OCI-LY7 (cell line): ENCODE data around the gene PKNOX1.

Experiments
- CTCF ChIP-seq: fragments of 200-600 bp; sonication (generic); conservative IDR thresholded peaks from 2 replicates; pipeline ENCODE4 v1.5.1; 2014; ENCODE audit warnings: mild to moderate bottlenecking, antibody characterized with exemption, low read length, moderate library complexity, mixed read lengths
- EZH2phosphoT487 ChIP-seq: fragments of 200-600 bp; sonication (generic); IDR thresholded peaks from 2 replicates; pipeline ENCODE4 v1.6.1; 2018; ENCODE audit warnings: low read depth, borderline replicate concordance, mild to moderate bottlenecking, mixed run types, antibody characterized with exemption, low read length, moderate library complexity, mixed read lengths

- TF ChIP-seq CTCF = no peak
- no peak for TF ChIP-seq EZH2phosphoT487
Measured at GRCh38 chr21:42971897-42972275, 2.5 kb upstream of the PKNOX1 start.
